Keratinocyte (primary cell): ENCODE results near the gene NEK10.

Experiments used
- CTCF ChIP-seq, 3 experiments: IDR thresholded peaks in 1 of 3; conservative IDR thresholded peaks in 1 of 3; optimal IDR thresholded peaks in 1 of 3; 2 replicates in 2 of 3; 3 replicates in 1 of 3; pipeline versions ENCODE3 to v1.5.1; 2011; ENCODE audit warnings: low read length in 3 of 3, mild to moderate bottlenecking in 3 of 3, moderate library complexity in 2 of 3, control low read depth in 1 of 3, inconsistent platforms in 1 of 3; ENCODE audit not compliant: insufficient read depth in 2 of 3; ENCODE audit errors: extremely low read depth in 1 of 3
- EZH2 ChIP-seq: IDR thresholded peaks from one replicate; pipeline ENCODE4 v1.6.1; 2012; ENCODE audit warnings: inconsistent platforms, mild to moderate bottlenecking, low read length, moderate library complexity

GRCh38 chr3:27147215-27147614 is 222.0 kb downstream of the NEK10 start:
- TF ChIP-seq CTCF (optimal IDR thresholded peaks at IDR 0.05 in 1 of 3, IDR thresholded peaks at IDR 0.05 in 1 of 3, conservative IDR thresholded peaks at IDR 0.05 in 1 of 3; ENCODE audit: extremely low read depth in 1 of 3, insufficient read depth in 2 of 3, low read length in 3 of 3) (no peak), EZH2 (no peak)
